WTC11 (cell line): ENCODE measurements around the gene TBX5. TPM values are rescaled to one million over a fixed set of nuclear protein-coding genes. Genes with fewer than 3 reads are reported as not detected.

ENCODE experiments used
- ATAC-seq: fragments of 200-7000 bp; cut with Tn5 transposase; 2 replicates; pipeline ENCODE4 v1.10.0; 2021; ENCODE audit warnings: mild to moderate bottlenecking, moderate library complexity
- CTCF ChIA-PET: fragments of 300-600 bp; sonication (Branson Sonifier 250); formaldehyde crosslinking; loops from one replicate; lab custom pipeline; 2021; ENCODE audit warnings: antibody characterized with exemption; lab: Charles Lee
- POLR2A ChIA-PET: fragments of 350-600 bp; sonication (Branson Sonifier 250); formaldehyde crosslinking; loops from one replicate; lab custom pipeline; 2021; ENCODE audit warnings: antibody characterized with exemption; lab: Charles Lee
- DNase-seq: peaks from one replicate; pipeline ENCODE4 v3.0.0; 2021; ENCODE audit warnings: low spot score
- H3K27ac Mint-ChIP-seq: 2 replicates; pipeline ENCODE4 v1.8.0; 2021; ENCODE audit warnings: mixed read lengths
- H3K27me3 Mint-ChIP-seq: 2 replicates; pipeline ENCODE4 v1.8.0; 2021; ENCODE audit warnings: low read depth, mild to moderate bottlenecking, moderate library complexity, mixed read lengths
- H3K36me3 Mint-ChIP-seq: 2 replicates; pipeline ENCODE4 v1.8.0; 2021; ENCODE audit warnings: mixed read lengths
- H3K4me1 Mint-ChIP-seq: 2 replicates; pipeline ENCODE4 v1.8.0; 2022; ENCODE audit warnings: mixed read lengths
- H3K4me3 Mint-ChIP-seq: 2 replicates; pipeline ENCODE4 v1.8.0; 2021; ENCODE audit warnings: mild to moderate bottlenecking, moderate library complexity, mixed read lengths
- H3K9me3 Mint-ChIP-seq: 2 replicates; pipeline ENCODE4 v1.8.0; 2021; ENCODE audit warnings: mixed read lengths
- ATF2 ChIP-seq: sonication (generic); formaldehyde crosslinking; IDR thresholded peaks from 2 replicates; pipeline ENCODE4 v1.8.1; 2022; ENCODE audit warnings: low read depth, missing genetic modification reagents, borderline replicate concordance
- CREM ChIP-seq: sonication (generic); formaldehyde crosslinking; IDR thresholded peaks from 2 replicates; pipeline ENCODE4 v1.8.1; 2022; ENCODE audit warnings: mild to moderate bottlenecking, missing genetic modification reagents, moderate library complexity
- CTCF ChIP-seq: fragments of 200-600 bp; IDR thresholded peaks from 2 replicates; pipeline ENCODE4 v1.8.0; 2022; ENCODE audit warnings: antibody characterized with exemption
- ETV6 ChIP-seq: sonication (generic); formaldehyde crosslinking; IDR thresholded peaks from 2 replicates; pipeline ENCODE4 v1.8.1; 2022; ENCODE audit warnings: mild to moderate bottlenecking, missing genetic modification reagents
- FOXJ3 ChIP-seq: sonication (generic); formaldehyde crosslinking; IDR thresholded peaks from 2 replicates; pipeline ENCODE4 v1.9.0; 2021; ENCODE audit warnings: missing genetic modification reagents, mild to moderate bottlenecking, borderline replicate concordance
- GTF2I ChIP-seq: fragments of 250-450 bp; sonication (Bioruptor Pico); conservative IDR thresholded peaks from 2 replicates; pipeline ENCODE4 v1.4.0; 2021; ENCODE audit warnings: mild to moderate bottlenecking
- NFE2L1 ChIP-seq: sonication (generic); formaldehyde crosslinking; IDR thresholded peaks from 2 replicates; pipeline ENCODE4 v1.8.1; 2023; ENCODE audit warnings: missing genetic modification reagents
- NR1H2 ChIP-seq: sonication (generic); formaldehyde crosslinking; IDR thresholded peaks from 2 replicates; pipeline ENCODE4 v1.9.0; 2021; ENCODE audit warnings: mild to moderate bottlenecking, moderate library complexity, missing genetic modification reagents
- OVOL2 ChIP-seq: fragments of 250-450 bp; sonication (Bioruptor Pico); IDR thresholded peaks from 2 replicates; pipeline ENCODE4 v1.9.0; 2021; ENCODE audit warnings: mild to moderate bottlenecking, borderline replicate concordance
- PRRX2 ChIP-seq: fragments of 250-450 bp; sonication (Bioruptor Pico); IDR thresholded peaks from 2 replicates; pipeline ENCODE4 v1.8.0; 2021; ENCODE audit warnings: mild to moderate bottlenecking
- SMAD3 ChIP-seq: sonication (generic); formaldehyde crosslinking; IDR thresholded peaks from 2 replicates; pipeline ENCODE4 v1.8.0; 2022; ENCODE audit warnings: missing genetic modification reagents, mild to moderate bottlenecking, borderline replicate concordance
- TP53 ChIP-seq: sonication (generic); formaldehyde crosslinking; IDR thresholded peaks from 2 replicates; pipeline ENCODE4 v1.8.1; 2023; ENCODE audit warnings: mild to moderate bottlenecking, missing genetic modification reagents
- ZBTB21 ChIP-seq: sonication (generic); formaldehyde crosslinking; IDR thresholded peaks from 2 replicates; pipeline ENCODE4 v1.8.1; 2023; ENCODE audit warnings: mild to moderate bottlenecking, missing genetic modification reagents, borderline replicate concordance
- ZMAT4 ChIP-seq: fragments of 250-450 bp; sonication (Bioruptor Pico); IDR thresholded peaks from 2 replicates; pipeline ENCODE4 v1.9.0; 2021; ENCODE audit warnings: mild to moderate bottlenecking
- ZNF219 ChIP-seq: sonication (generic); formaldehyde crosslinking; IDR thresholded peaks from 2 replicates; pipeline ENCODE4 v1.8.0; 2023; ENCODE audit warnings: missing genetic modification reagents, mild to moderate bottlenecking, borderline replicate concordance
- total RNA-seq: library from RNA; stranded (reverse); gene quantifications from 3 replicates; pipeline ENCODE4 v1.2.3, GENCODE V29; 2021
- TF ChIP-seq, protein P1 (sequence below): fragments of 250-450 bp; sonication (Bioruptor Pico); IDR thresholded peaks from 2 replicates; pipeline ENCODE4 v2.1.2; 2022; ENCODE audit warnings: mild to moderate bottlenecking, moderate library complexity
- TF ChIP-seq, protein P2 (sequence below): sonication (generic); formaldehyde crosslinking; IDR thresholded peaks from 2 replicates; pipeline ENCODE4 v1.8.1; 2022; ENCODE audit warnings: mild to moderate bottlenecking, missing genetic modification reagents, moderate library complexity, borderline replicate concordance
- TF ChIP-seq, protein P3 (sequence below): sonication (generic); formaldehyde crosslinking; IDR thresholded peaks from 2 replicates; pipeline ENCODE4 v1.8.0; 2022; ENCODE audit warnings: mild to moderate bottlenecking, missing genetic modification reagents
- TF ChIP-seq, protein P4 (sequence below): fragments of 250-450 bp; sonication (Bioruptor Pico); IDR thresholded peaks from 2 replicates; pipeline ENCODE4 v1.9.0; 2021; ENCODE audit warnings: moderate library complexity, mild to moderate bottlenecking, inconsistent platforms, borderline replicate concordance
- TF ChIP-seq, protein P5 (sequence below): sonication (generic); formaldehyde crosslinking; conservative IDR thresholded peaks from 2 replicates; pipeline ENCODE4 v1.8.1; 2023; ENCODE audit warnings: mild to moderate bottlenecking, low read depth, missing genetic modification reagents, moderate library complexity

TBX5 gene
- total RNA-seq, 1 experiment from 2014 or later, result 0.33 TPM

GRCh38 chr12:114406984-114407841, 1.3 kb upstream of the TBX5 start:
- no peak for DNase-seq
- peaks cover 100% of the 10 kb centered on the region for H3K27me3 Mint-ChIP-seq
- POLR2A ChIA-PET, result no interaction called here
- H3K27ac Mint-ChIP-seq, result no peak overlapping the region
- H3K4me3 Mint-ChIP-seq, result peak overlapping the region; percentile 59
- H3K36me3 Mint-ChIP-seq, result no peaks in the 10 kb centered on the region
- TF ChIP-seq NFE2L1, result no peak
- no peak for TF ChIP-seq ZNF219 (CRISPR knock-in tag)
- no peak for TF ChIP-seq NR1H2
- no peak for TF ChIP-seq TP53 (CRISPR knock-in tag)
- TF ChIP-seq, protein P1, sequence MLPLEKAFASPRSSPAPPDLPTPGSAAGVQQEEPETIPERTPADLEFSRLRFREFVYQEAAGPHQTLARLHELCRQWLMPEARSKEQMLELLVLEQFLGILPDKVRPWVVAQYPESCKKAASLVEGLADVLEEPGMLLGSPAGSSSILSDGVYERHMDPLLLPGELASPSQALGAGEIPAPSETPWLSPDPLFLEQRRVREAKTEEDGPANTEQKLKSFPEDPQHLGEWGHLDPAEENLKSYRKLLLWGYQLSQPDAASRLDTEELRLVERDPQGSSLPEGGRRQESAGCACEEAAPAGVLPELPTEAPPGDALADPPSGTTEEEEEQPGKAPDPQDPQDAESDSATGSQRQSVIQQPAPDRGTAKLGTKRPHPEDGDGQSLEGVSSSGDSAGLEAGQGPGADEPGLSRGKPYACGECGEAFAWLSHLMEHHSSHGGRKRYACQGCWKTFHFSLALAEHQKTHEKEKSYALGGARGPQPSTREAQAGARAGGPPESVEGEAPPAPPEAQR (CRISPR knock-in tag), result no peak
- TF ChIP-seq, protein P2, sequence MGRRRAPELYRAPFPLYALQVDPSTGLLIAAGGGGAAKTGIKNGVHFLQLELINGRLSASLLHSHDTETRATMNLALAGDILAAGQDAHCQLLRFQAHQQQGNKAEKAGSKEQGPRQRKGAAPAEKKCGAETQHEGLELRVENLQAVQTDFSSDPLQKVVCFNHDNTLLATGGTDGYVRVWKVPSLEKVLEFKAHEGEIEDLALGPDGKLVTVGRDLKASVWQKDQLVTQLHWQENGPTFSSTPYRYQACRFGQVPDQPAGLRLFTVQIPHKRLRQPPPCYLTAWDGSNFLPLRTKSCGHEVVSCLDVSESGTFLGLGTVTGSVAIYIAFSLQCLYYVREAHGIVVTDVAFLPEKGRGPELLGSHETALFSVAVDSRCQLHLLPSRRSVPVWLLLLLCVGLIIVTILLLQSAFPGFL (CRISPR knock-in tag), result no peak
- TF ChIP-seq, protein P3, sequence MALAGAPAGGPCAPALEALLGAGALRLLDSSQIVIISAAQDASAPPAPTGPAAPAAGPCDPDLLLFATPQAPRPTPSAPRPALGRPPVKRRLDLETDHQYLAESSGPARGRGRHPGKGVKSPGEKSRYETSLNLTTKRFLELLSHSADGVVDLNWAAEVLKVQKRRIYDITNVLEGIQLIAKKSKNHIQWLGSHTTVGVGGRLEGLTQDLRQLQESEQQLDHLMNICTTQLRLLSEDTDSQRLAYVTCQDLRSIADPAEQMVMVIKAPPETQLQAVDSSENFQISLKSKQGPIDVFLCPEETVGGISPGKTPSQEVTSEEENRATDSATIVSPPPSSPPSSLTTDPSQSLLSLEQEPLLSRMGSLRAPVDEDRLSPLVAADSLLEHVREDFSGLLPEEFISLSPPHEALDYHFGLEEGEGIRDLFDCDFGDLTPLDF (CRISPR knock-in tag), result no peak
- TF ChIP-seq PRRX2 (CRISPR knock-in tag), result no peak
- no peak for TF ChIP-seq CTCF
- TF ChIP-seq FOXJ3 (CRISPR knock-in tag), result no peak
- TF ChIP-seq ZBTB21, result no peak
- no peak for TF ChIP-seq ZMAT4 (CRISPR knock-in tag)
- TF ChIP-seq CREM, result no peak
- TF ChIP-seq OVOL2 (CRISPR knock-in tag), result no peak
- TF ChIP-seq GTF2I (CRISPR knock-in tag), result no peak
- TF ChIP-seq, protein P4, sequence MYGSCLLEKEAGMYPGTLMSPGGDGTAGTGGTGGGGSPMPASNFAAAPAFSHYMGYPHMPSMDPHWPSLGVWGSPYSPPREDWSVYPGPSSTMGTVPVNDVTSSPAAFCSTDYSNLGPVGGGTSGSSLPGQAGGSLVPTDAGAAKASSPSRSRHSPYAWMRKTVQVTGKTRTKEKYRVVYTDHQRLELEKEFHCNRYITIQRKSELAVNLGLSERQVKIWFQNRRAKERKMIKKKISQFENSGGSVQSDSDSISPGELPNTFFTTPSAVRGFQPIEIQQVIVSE (CRISPR knock-in tag), result no peak
- TF ChIP-seq, protein P5, sequence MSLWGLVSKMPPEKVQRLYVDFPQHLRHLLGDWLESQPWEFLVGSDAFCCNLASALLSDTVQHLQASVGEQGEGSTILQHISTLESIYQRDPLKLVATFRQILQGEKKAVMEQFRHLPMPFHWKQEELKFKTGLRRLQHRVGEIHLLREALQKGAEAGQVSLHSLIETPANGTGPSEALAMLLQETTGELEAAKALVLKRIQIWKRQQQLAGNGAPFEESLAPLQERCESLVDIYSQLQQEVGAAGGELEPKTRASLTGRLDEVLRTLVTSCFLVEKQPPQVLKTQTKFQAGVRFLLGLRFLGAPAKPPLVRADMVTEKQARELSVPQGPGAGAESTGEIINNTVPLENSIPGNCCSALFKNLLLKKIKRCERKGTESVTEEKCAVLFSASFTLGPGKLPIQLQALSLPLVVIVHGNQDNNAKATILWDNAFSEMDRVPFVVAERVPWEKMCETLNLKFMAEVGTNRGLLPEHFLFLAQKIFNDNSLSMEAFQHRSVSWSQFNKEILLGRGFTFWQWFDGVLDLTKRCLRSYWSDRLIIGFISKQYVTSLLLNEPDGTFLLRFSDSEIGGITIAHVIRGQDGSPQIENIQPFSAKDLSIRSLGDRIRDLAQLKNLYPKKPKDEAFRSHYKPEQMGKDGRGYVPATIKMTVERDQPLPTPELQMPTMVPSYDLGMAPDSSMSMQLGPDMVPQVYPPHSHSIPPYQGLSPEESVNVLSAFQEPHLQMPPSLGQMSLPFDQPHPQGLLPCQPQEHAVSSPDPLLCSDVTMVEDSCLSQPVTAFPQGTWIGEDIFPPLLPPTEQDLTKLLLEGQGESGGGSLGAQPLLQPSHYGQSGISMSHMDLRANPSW (CRISPR knock-in tag), result no peak
- no peak for TF ChIP-seq SMAD3 (CRISPR knock-in tag)
- TF ChIP-seq ETV6 (CRISPR knock-in tag), result no peak
- no peak for TF ChIP-seq ATF2
- TF ChIP-seq, all 79 proteins: peak for 0
- no peak for ATAC-seq
- no peaks in the 10 kb centered on the region for H3K9me3 Mint-ChIP-seq
- peaks cover 89% of the 10 kb centered on the region for H3K4me1 Mint-ChIP-seq
- CTCF ChIA-PET, result interaction anchor here (0.5 to 2.8 kb wide), 3 partner anchors 43 to 240 kb away, joined by 3 to 9 read pairs (median 9); no protein-coding TSS in a partner anchor
